ENCODE results near the gene KIAA0753.
A peak's percentile ranks its signal among the peaks of the same experiment; 100 is the strongest.
"Not testable (repeated sequence)": the region's sequence is repeated elsewhere in the genome, so short reads cannot be mapped to it uniquely, and the experiment has no call there.

The KIAA0753 gene

DNA sequence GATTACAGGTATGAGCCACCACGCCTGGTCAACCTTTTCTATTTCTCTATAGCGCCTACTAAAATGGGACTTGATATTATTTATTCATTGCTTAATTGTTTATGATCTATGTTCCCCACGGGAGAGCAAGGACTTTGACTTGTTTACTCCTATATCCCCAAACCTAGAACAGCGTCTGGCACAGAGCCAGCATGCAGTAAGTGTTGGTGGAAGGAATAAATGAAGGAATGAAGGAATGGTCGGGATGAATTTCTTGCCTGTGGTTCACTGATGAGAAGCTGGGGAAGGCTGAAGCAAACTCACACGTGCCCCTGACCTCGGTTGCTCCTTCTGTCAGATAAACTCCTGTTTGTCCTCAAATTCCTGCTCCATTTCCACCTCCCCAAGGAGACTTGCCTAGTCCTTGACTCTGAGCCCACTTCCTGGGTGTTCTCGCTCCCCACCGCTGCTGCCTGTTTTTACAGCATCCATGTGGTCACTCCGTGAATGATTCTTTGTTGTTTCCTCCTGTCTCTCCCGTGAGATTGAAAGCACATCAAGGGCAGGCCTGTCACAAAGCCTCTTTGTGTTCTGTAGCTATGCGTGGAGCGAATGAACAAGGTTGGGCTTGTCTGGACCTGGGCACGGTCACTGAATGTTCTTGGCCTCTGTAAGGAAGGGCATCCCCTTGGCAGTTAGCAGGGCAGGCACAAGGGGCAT, 28.4 kb upstream of the KIAA0753 start:
- DNase-seq (ENCODE audit: low read depth) = no peak

DNA sequence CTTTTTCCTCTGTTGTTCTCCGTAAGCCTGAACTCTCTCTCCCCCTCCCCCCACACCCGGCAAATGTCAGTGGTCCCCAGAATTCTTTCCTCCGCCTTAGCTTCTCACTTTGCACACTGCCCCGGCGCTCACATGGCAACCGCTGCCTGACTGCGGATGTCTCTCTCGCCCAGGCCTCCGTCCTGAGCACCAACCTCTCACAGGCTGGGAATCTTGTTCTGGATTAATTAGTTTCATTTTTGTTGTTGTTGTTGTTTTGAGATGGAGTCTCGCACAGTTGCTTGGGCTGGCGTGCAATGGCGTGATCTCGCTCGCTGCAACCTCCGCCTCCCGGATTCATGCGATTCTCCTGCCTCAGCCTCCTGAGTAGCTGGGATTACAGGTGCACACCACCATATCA, 27.7 kb upstream of the KIAA0753 start:
- DNase-seq (ENCODE audit: low read depth) = no peak

DNA sequence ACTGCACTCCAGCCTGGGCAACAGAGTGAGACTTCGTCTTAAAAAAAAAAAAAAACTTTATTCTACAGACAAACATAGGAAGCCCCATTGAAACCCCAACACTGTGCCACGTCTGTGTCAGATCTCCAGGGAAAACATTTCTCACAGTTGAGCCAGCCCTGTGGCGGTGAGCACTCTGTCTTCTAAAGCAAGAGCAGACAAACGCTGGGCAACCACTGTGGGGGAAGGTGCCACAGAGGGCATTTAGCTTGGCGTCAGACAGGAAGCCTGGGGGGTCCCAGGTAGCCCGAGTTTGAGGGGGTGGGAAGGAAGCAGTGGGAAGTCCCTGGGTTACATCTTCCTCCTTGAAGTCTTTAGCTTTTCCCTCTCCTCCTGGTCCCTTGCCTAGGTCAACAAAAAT, 27.0 kb upstream of the KIAA0753 start:
- DNase-seq (ENCODE audit: low read depth) = no peak

DNA sequence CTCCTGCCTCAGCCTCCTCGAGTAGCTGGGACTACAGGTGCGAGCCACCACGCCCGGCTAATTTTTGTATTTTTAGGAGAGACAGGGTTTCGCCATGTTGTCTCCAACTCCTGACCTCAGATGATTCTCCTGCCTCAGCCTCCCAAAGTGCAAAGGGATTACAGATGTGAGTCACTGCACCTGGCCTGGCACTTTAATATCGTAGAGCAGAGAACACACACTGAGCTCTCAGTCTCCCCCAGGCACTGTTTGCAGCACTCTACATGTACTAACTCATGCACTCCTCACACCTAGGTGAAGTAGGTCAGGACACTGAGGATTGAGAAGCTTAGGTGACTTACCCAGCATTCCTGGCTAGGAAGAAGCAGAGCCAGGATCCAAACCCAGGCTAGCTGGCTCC, 26.0 kb upstream of the KIAA0753 start:
- no peak for DNase-seq (ENCODE audit: low read depth)

DNA sequence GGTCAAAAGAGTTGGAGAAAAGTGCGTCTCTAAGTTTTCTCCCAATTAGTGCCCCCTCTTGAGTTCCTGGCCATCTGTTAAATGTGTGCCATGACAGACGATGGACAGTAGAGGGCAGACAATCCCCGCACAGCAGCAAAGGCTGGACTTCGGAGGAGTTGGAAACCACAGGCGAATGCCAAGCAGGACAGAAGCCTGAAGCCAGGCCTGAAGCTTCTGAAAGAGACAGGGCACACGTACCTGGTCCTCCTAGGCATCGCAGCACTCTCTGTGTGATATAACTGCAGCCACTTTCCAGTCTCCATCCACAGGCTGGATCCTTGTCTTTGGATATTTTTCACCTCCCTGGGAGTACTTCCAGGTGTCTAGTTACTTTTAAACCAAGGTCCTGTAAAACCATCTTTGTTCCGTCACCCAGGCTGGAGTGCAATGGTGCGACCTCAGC, 25.6 kb upstream of the KIAA0753 start:
- DNase-seq (ENCODE audit: low read depth) = peak; percentile 65

DNA sequence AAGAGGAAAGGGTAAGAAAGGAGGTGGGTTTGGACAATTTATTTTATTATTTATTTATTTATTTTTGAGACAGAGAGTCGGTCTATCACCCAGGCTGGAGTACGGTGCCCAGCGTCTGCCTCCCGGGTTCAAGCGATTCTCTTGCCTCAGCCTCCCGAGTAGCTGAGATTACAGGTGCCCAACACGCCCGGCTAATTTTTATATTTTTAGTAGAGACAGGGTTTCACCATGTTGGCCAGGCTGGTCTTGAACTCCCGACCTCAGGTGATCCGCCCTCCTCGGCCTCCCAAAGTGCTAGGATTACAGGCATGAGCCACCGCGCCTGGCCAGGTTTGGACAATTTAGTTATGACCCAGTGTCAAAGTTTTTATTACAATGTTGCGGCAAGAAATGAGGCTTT, 22.7 kb upstream of the KIAA0753 start:
- DNase-seq (ENCODE audit: low read depth) = not testable (repeated sequence)

DNA sequence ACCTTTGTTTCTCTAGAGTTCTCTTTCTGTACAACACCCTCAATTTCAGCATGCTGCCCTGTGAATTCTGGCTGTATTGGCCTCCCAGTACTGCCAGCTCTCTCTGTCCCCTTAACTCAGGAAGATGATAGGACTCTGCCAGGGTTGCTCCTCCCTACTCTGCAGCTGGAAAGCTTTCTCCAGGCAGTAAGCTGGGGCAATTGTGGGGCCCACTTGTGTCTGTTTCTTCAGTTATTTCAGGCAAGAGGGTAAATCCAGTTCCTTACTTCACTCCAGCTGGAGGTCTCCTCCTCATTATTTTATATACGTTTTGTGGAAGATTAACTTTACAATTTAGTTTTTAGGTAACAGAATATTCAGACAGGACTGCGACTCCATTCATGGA, 20.9 kb upstream of the KIAA0753 start:
- DNase-seq (ENCODE audit: low read depth) = no peak

DNA sequence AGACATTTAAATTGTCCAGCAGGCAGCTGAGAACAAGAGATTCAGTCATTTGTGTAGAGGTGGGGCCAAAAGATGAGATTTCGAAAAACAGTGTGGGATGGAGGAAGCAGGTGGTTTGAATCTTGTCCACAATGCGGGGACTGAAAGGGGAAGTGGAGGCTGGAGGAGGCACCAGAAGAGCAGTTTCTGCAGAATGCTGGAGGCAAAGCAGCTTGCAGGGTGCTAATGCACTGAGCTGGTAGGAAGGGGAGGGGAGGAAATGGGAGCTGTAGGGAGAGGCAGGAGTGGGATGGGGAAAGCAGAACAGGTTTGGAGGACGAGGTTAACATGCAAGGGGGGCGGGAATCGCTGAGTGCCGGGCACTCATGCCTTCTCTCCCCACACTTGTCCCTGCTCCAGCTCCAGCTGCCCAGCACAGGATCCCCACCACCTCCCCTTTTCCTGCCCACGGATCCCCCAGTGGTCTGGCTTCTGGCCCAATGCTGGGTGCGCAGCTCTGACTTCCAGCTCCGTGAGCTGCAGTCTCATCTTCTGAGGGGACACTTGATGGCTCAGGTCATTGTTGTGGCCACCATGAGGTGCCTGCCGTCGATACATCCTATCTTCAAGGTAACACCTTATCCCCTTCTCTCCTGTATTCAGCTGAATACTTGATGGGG, 20.4 kb upstream of the KIAA0753 start:
- no peak for DNase-seq (ENCODE audit: low read depth)

DNA sequence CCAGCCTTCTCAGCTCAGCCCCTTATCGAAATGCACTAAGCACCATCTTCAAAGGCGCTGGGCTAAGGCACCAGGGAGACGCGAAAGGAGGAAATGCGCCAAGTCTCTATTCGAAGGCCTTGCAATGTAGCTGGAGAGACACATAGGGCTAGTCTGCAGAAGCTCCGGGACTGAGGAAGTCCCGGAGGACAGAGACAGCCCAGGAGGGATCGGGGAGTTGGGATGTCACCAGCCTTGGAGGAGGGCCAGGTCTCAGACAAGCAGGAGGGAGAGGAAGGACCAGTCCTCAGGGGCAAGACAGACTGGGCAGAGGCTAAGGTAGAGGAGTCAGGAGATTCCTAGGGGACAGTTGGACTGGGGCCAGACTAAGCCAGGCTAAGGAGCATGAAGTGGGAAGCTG, 19.6 kb upstream of the KIAA0753 start:
- DNase-seq (ENCODE audit: low read depth) = no peak

DNA sequence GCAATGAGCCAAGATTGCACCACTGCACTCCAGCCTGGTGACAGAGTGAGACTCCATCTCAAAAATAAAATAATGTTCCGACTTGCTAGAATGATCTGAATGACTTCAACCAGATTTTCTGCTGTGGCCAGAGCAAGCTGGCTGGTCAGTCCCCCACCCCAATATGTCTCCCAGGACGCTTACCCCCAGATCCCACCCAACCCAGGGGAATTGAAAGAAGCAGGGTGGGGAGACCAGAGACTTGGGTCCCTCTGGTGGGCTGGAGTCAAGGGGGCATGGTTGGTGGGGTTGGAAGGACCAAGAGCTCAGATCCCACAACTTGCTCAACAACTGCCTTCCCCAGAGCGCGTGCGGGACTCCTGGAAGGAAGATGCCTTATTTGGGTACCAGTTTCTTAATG, 17.9 kb upstream of the KIAA0753 start:
- not testable (repeated sequence) for DNase-seq (ENCODE audit: low read depth)

DNA sequence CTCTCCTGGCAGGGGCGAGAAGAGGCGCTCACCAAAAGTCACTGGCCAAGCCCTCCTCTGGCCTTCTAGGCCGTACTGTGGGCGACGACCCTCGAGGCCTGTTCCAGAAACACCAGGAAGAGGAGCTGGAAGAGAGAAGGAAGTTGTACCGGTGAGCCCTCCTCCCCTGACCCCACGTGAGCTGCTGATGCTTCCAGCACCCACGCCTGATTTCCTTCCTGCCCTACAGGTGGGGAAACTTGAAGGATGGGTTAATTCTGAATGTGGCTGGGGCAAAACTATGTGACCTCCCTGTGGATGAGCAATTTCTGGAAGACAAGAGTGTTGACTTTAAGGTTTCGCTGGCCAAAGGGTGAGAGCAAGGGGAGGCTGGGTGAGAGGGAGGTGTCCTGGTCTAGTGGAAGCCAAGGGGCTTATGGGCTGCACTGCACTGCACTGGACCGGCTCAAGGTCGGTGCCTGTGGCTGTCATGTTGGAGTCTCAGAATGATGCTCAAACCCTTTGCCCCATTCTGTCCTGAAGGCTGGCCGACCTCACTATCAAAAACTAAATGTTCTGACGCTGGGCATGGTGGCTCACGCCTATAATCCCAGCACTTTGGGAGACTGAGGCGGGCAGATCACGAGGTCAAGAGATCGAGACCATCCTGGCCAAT, 17.2 kb upstream of the KIAA0753 start:
- no peak for DNase-seq (ENCODE audit: low read depth)

DNA sequence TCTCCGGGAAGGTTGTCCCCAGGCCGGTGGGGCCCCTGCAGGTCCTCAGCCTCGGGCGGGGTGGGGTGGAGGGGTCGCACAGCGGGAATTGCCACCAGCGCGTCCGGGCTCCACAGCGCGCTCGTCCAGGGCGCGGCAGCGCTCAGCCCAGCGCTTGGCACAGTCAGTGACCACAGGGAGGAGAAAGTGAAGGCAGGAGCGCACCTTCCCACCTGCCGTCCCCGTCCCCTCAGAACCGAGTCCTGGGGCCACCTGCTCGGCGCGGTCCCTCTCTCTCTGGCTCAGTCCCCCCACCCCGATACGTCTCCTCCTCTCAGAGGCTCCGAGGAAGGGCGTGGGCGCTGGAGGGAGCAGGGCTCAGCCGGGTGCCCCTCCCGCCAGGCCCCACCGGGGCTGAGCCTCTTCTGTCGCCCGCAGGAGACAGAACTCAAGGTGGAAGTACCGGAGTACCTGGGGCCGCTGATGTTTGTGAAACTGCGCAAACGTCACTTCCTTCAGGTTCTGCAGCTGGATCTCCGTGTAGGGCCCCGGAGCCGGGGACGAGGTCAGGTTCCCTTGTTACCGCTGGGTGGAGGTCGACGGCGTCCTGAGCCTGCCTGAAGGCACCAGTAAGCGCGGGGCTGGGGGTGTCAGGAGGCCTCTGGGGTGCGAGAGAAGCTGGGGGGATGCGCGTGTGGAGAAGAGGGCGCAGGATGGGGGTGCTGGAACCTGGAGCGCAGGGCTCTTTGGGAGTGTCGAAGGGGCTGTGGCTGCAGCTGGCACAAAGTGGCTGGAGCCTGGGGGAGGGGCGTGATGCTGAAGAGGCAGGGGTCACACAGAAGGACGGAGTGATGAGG, 16.5 kb upstream of the KIAA0753 start:
- not testable (repeated sequence) for DNase-seq (ENCODE audit: low read depth)

DNA sequence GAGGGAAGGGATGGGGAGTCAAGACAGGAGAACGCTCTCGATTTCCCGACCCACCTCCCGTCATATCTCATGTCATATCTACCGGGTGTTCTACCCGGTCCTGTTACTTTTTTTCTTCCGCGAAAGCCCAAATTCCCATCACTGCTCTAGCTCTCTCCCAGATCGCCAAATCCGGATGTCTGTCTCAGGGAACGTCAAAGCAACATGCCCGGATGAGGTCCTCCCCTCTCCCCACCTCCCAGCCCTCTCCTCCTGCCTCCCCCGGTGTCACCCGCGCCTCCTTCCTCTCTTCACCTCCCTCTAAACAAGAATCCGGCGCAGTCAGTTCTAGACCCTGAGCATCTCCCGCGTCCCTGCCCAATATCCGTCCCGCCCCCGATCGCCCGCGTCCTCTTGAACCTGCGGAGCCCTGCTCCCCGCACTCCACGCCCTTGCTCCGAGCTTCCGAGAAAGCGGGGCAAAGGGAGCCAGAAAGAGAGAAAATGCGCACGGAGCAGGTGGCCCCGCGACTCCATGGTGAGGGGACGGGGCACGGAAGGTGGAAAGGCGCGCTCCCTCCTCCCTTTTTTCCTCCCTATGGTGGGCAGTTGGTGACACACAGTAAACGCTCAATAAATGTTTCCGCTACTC, 15.3 kb upstream of the KIAA0753 start:
- DNase-seq (ENCODE audit: low read depth) = not testable (repeated sequence)

DNA sequence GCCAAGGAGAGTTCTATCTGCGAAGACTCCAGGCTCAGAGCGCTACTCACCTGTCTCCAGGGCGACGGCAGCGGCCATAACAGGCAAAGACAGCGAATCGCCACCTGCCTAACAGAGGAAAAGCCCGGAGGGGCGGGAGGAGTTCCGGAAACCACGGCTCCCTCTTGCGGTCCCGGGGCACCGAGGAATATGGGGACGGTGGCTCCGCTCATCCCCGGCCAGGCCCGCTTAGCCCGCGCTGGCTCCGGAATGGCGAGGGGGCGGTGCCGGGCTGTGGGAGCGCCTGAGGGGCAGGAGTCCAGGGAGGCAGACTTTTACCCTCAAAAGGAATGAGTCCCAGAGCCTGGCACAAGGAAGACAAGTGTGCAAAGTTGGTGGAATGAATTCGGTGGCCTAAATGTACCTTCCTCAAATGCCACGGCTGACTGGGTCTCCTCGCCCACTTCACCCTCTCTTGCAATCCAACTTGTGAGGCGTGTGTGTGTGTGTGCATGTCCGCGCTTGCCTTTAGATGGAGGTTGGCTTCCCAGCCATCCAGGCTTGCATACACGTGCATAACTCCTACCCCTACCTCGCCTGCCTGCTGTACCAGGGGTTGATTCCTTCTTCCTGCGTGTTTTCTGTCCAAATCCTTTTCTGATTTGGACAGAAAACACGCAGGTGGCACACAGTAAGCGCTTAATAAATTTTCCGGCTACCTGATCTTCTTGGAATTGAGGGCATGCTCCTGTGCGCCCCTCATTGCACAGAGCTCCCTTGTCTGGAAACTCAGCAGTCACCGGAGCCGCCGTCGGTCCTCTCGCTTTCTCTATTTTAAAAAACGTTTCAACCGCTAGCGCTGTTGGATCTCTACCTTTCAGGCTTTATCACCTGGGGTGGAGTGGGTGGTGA, 14.6 kb upstream of the KIAA0753 start:
- no peak for DNase-seq (ENCODE audit: low read depth)

DNA sequence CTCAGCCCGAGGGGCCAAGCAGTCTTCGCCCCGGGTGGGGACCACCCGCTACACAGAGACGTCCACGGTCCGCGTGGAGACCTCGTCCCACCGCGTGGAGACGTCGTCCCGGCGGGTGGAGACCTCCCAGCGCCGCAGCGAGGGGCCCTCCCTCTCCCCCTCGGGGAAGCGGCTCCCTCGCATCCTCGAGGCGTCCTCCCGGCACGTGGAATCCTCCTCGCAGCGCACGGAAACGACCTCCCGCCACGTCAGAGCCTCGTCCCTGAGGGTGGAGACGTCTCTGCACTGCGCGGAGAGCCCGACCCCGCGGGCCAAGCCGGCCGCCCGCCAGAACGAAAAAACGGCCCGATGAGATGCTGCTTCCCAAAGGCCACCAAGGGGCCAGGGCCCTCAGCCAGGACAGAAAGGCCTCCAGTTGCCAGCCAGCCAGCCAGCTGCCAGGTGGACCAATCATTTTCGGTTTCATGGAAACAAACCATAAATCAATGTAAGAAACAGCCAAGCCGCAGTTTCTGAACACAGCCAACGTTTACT, 11.5 kb upstream of the KIAA0753 start:
- peak; percentile 25 for DNase-seq (ENCODE audit: low read depth)

DNA sequence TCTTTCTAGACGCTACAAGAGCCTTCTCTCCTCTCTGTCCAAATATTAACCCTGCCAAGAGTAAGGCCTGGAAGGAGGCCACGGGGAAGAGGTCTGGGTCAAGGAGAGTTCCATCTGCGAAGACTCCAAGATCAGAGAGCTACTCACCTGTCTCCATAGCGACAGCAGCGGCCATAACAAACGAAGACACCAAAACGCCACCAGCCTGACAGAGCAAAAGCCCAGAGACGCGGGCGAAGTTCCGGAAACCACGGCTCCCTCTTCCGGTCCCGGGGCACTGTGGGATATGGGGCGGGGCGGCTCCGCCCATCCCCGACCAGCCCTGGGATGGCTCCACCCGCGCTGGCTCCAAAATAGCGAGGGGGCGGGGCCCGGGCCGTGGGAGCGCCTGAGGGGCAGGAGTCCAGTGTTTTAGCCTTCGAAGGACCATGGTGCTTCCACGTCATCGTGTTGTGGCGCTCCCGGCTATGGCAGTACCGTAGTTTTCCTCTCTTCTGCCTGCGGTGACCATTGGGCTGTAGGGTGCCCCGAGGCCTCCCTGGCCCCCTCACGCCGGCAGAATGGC, 10.9 kb upstream of the KIAA0753 start, which contains the start of the genes C17orf100 and MED31:
Gene C17orf100 (plus strand): TSS at position 409 of the 565 bp plus-strand sequence. CDS start 152 bp downstream, at position 561.
Gene MED31 (minus strand): TSS at position 252 of the 565 bp plus-strand sequence. CDS start 77 bp downstream, at position 175.
- DNase-seq (ENCODE audit: low read depth) = peak; percentile 84

DNA sequence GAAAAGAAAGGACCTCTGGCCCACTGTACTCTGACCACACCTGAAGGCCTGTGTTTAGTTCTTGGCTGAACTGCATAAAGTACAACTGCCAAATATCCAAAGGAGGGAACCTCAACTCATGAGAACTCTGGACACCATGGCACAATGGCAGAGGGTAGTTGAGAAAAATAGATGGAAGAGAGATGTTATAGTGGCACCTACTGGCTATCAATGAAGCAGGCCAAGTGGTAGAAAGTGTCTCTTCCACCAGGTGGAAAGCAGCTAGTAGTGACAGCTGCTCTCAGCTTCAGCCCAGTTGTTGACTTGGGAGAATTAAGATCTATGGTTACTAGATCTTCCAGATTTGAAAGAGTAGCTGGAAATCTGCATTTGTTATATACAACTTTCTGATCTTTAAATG, 7.7 kb upstream of the KIAA0753 start:
- DNase-seq (ENCODE audit: low read depth) = no peak

DNA sequence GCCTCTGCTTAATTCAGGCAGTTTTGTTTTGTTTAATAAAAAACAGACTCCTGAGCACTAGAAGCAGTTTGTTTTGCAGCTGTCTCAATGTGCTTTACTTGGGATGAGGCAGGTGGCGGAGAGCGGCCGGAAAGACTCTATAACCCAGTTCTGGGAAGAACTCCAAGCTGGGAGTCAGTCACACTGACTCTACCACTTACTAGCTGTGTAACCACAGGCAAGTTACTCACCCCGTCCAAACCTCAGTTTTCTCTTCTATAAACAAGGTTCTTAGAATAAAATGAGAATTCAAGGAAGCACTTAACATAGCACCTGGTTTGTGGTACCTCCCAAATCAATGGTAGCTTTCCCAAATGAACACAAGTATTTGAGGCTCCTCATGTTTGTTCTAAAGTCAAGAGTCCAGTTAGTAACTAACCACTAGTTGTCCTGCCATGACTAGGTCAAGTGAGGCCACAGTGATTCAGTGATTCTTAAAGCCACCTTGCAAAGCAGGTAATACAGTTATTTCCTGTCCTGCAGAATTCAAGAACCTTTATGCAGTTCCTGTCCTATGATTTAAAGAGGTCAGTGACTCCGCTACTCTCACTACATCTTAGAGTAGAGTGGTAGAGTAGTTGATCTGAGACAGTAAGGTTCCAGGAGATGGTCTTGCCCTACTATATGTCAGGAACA, 3.1 kb upstream of the KIAA0753 start:
- peak; percentile 78 for DNase-seq (ENCODE audit: low read depth)

DNA sequence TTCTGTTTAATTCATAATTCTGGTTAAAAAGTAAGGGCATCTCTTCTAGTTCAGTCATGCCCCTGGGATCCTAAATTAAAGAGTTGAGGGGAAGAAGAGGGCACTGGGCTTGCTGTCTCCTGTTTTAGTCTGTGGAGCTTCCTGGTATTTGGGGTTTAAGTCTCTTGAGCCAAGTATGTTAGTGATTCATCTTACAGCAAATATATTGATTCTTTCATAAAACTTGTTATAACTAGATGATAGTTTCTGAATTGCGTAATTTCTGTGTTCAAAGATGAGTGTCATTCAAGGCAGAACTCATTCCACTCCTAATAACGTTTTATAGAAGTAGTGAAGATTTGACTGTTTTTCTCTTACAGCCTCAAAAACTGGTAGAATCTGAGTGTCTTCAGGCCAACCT, 2.1 kb upstream of the KIAA0753 start:
- DNase-seq (ENCODE audit: low read depth) = no peak

All from stromal cell of bone marrow (primary cell).